GM23248 (cell line): ENCODE results near the gene PLPP3. TPM values are rescaled to one million over a fixed set of nuclear protein-coding genes. Genes with fewer than 3 reads are reported as not detected.

Experiments used
- DNase-seq: peaks from one replicate; pipeline ENCODE4 v3.0.0-alpha.2; 2015
- H2AFZ ChIP-seq: fragments of 200-600 bp; sonication (generic); 2 replicates; pipeline ENCODE4 v1.6.1; 2016; ENCODE audit warnings: antibody characterized with exemption
- H3F3A ChIP-seq: fragments of 200-600 bp; sonication (generic); 2 replicates; pipeline ENCODE4 v1.6.1; 2016; ENCODE audit warnings: mild to moderate bottlenecking, antibody characterized with exemption, mixed run types; ENCODE audit not compliant: insufficient read depth
- H3K27ac ChIP-seq: fragments of 200-600 bp; sonication (generic); 2 replicates; pipeline ENCODE4 v1.5.1; 2016; ENCODE audit warnings: mild to moderate bottlenecking
- H3K27me3 ChIP-seq: fragments of 200-600 bp; sonication (generic); replicated peaks from 2 replicates; pipeline ENCODE4 v1.6.1; 2016; ENCODE audit warnings: mild to moderate bottlenecking; ENCODE audit not compliant: insufficient read depth
- H3K36me3 ChIP-seq: fragments of 200-600 bp; sonication (generic); 2 replicates; pipeline ENCODE4 v1.6.1; 2016; ENCODE audit warnings: low read depth, mild to moderate bottlenecking
- H3K4me1 ChIP-seq: fragments of 200-600 bp; sonication (generic); 2 replicates; pipeline ENCODE4 v1.6.1; 2016; ENCODE audit warnings: mild to moderate bottlenecking; ENCODE audit not compliant: insufficient read depth
- H3K4me2 ChIP-seq: fragments of 200-600 bp; sonication (generic); one replicate; pipeline ENCODE4 v1.6.1; 2016; ENCODE audit warnings: mild to moderate bottlenecking; ENCODE audit not compliant: unreplicated experiment
- H3K4me3 ChIP-seq: fragments of 200-600 bp; sonication (generic); 2 replicates; pipeline ENCODE4 v1.5.1; 2016; ENCODE audit warnings: mild to moderate bottlenecking
- H3K79me2 ChIP-seq: fragments of 200-600 bp; sonication (generic); 2 replicates; pipeline ENCODE4 v1.6.1; 2016; ENCODE audit warnings: mild to moderate bottlenecking; ENCODE audit not compliant: insufficient read depth
- H3K9ac ChIP-seq: fragments of 200-600 bp; sonication (generic); 2 replicates; pipeline ENCODE4 v1.6.1; 2016; ENCODE audit warnings: mild to moderate bottlenecking
- H3K9me2 ChIP-seq: fragments of 200-600 bp; sonication (generic); 2 replicates; pipeline ENCODE4 v1.6.1; 2016; ENCODE audit warnings: mixed run types, mild to moderate bottlenecking, moderate library complexity; ENCODE audit not compliant: insufficient read depth
- H3K9me3 ChIP-seq: fragments of 200-600 bp; sonication (generic); one replicate; pipeline ENCODE4 v1.6.1; 2017; ENCODE audit warnings: low read depth
- H4K20me1 ChIP-seq: fragments of 200-600 bp; sonication (generic); 2 replicates; pipeline ENCODE4 v1.6.0; 2016; ENCODE audit not compliant: insufficient read depth
- EZH2 ChIP-seq: fragments of 200-600 bp; sonication (generic); IDR thresholded peaks from 2 replicates; pipeline ENCODE4 v1.6.1; 2018; ENCODE audit warnings: antibody characterized with exemption, mild to moderate bottlenecking; ENCODE audit not compliant: insufficient read depth, poor library complexity, severe bottlenecking
- EZH2phosphoT487 ChIP-seq: fragments of 200-600 bp; sonication (generic); IDR thresholded peaks from 2 replicates; pipeline ENCODE4 v1.6.1; 2018; ENCODE audit warnings: antibody characterized with exemption, moderate library complexity, mild to moderate bottlenecking, low read depth; ENCODE audit not compliant: insufficient read depth
- WGBS, 2 experiments: methylation state at CpG; one replicate each; pipeline ENCODE4 v1.1.6; 2015 to 2017; ENCODE audit warnings: low lambda C conversion rate in 2 of 2, low coverage in 1 of 2; ENCODE audit errors: missing lambda C conversion rate in 2 of 2; 5-methylcytosine and 5-hydroxymethylcytosine counted together
- in situ Hi-C: fragments of 300-500 bp; cut with MboI; formaldehyde crosslinking; loops from 2 replicates; pipeline ENCODE4 v1.15.0; 2020
- polyA plus RNA-seq: library from polyadenylated mRNA; unstranded; fragments of >200 nt; fragmentation: Nextera tagmentation; extraction: Ambion mirVana; gene quantifications from 2 replicates; pipeline ENCODE4 v1.2.1, GENCODE V29; 2016
- total RNA-seq: library from RNA; depleted of rRNA; stranded (reverse); fragments of >200 nt; shearing (Covaris generic); gene quantifications from 2 replicates; pipeline ENCODE4 v1.2.3, GENCODE V29; 2014

Gene PLPP3
- total and polyA plus RNA-seq, 2 experiments from 2014 or later = 80.1 to 156 TPM

DNA sequence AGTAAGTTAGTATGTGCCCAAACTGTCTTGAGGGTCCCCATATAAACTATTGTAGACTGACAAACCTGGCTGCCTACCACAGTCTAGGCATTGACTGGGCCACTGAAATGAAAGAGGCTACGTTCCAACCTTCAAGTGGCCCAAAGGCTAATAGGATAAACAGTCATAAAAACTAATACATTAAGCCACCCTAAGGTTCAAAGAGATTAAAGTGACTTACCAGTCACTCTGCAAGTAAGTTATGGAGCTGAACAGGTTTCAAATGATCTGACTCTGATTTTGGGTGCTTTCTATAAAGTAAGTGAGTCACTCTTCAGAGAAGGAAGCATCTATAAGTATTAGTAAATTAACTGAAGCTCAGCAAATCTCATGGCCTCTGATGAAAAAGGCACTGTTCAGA lies 38.0 kb downstream of the PLPP3 start:
- TF ChIP-seq EZH2 (no peak), EZH2phosphoT487 (no peak)
- Histone ChIP-seq H3K27me3 (no peaks in the 10 kb centered on the region), H3K9me2 (no peaks in the 10 kb centered on the region), H3K9me3 (no peaks in the 10 kb centered on the region), H3K4me2 (no peak overlapping the region), H2AFZ (no peak overlapping the region), H3F3A (peaks cover 10% of the 10 kb centered on the region; the same call in 1 of the 2 replicates), H3K36me3 (peaks cover 15% of the 10 kb centered on the region; the same call in 1 of the 2 replicates), H3K4me3 (no peak overlapping the region), H3K27ac (no peak overlapping the region), H3K79me2 (peaks cover 100% of the 10 kb centered on the region), H3K9ac (no peak overlapping the region), H3K4me1 (no peaks in the 10 kb centered on the region), H4K20me1 (peaks cover 17% of the 10 kb centered on the region)
- in situ Hi-C loops = no loop called here
- no peak for DNase-seq
- 92 to 100% methylated on average over 1 of the region's 1 CpG for WGBS, 2 experiments

DNA sequence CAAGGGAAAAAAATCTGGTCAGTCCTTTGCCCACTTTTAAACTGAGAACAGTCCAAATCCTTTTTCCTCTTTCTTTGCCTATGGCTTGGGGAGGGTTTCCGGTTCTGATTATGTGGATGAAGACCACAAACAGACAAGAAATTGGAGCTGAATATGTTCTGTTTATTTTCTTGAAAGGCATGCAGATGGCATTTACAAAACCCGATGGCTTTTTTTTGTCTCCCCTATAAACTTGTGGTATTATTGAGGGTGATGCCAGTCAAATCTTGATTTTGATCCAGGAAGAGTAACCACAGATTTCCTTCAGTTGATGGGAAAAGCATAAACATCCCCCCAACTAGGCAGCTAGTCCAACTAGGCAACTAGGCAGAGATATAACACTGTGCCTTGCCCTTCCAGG lies 38.9 kb downstream of the PLPP3 start:
- Histone ChIP-seq H3K79me2 (peaks cover 99% of the 10 kb centered on the region), H3K27ac (no peak overlapping the region), H3K4me1 (no peaks in the 10 kb centered on the region), H3K4me3 (no peak overlapping the region), H3K9me2 (no peaks in the 10 kb centered on the region), H3K4me2 (no peak overlapping the region), H2AFZ (no peak overlapping the region), H3K36me3 (peaks cover 22% of the 10 kb centered on the region; the same call in 1 of the 2 replicates), H3F3A (peaks cover 10% of the 10 kb centered on the region; the same call in 1 of the 2 replicates), H3K9ac (no peak overlapping the region), H4K20me1 (peaks cover 16% of the 10 kb centered on the region), H3K9me3 (no peaks in the 10 kb centered on the region), H3K27me3 (no peaks in the 10 kb centered on the region)
- DNase-seq = no peak
- WGBS, 2 experiments = 33 to 36% methylated on average over 2 of the region's 2 CpGs
- no peak for TF ChIP-seq EZH2phosphoT487
- no peak for TF ChIP-seq EZH2
- in situ Hi-C loops = no loop called here

DNA sequence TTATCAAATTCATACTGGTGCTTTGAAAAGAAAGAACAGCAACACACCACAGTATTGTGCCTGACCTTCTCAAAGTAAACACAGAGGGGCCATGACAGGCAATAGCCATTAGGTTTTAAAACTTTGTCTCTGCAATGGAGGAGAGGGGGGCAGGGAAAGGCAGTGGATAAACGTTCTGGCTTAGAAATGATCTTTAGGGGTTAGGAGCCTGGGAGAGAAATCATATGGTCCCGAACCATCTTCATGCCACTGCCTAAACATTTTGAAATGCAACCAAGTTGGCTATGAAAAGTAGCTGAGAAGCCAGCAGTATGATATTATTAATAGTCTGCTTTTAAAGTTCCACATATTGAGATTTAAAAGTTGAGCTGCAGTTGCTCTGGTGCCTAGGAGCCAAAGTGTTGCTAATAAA lies 39.8 kb downstream of the PLPP3 start:
- no peak overlapping the region for H3K4me3 ChIP-seq
- H3K79me2 ChIP-seq = peaks cover 99% of the 10 kb centered on the region
- no peak overlapping the region for H3K4me2 ChIP-seq
- WGBS, 2 experiments = 21 to 23% methylated on average over 2 of the region's 2 CpGs
- H3F3A ChIP-seq = peaks cover 10% of the 10 kb centered on the region; the same call in 1 of the 2 replicates
- TF ChIP-seq EZH2phosphoT487 (no peak), EZH2 (no peak)
- no peaks in the 10 kb centered on the region for H3K9me3 ChIP-seq
- DNase-seq = no peak
- H3K27me3 ChIP-seq = no peaks in the 10 kb centered on the region
- H3K27ac ChIP-seq = no peak overlapping the region
- no peaks in the 10 kb centered on the region for H3K9me2 ChIP-seq
- H3K36me3 ChIP-seq = peaks cover 30% of the 10 kb centered on the region; the same call in 1 of the 2 replicates
- no peak overlapping the region for H2AFZ ChIP-seq
- no peak overlapping the region for H3K9ac ChIP-seq
- H4K20me1 ChIP-seq = peaks cover 6% of the 10 kb centered on the region
- in situ Hi-C loops = no loop called here
- H3K4me1 ChIP-seq = no peaks in the 10 kb centered on the region

DNA sequence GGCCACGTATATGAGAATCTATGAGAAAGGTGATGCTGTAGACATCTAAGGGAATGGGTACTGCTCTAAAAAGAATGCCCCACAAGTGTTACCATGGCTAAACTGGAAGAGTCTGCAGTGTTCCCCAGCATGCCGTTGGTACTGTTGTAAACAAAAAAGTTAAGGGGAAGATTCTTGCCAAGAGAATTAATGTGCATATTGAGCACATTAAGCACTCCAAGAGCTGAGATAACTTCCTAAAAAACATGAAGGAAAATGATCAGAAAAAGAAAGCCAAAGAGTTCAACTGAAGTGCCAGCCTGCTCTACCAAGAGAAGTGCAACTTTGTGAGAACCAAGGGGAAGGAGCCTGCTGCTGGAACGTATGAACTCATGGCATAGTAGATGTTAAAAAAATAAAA lies 40.8 kb downstream of the PLPP3 start:
- in situ Hi-C loops = no loop called here
- Histone ChIP-seq H4K20me1 (peaks cover 6% of the 10 kb centered on the region), H3K9me2 (no peaks in the 10 kb centered on the region), H3F3A (peaks cover 7% of the 10 kb centered on the region; the same call in 1 of the 2 replicates), H3K79me2 (peaks cover 91% of the 10 kb centered on the region), H3K4me1 (no peaks in the 10 kb centered on the region), H3K9me3 (no peaks in the 10 kb centered on the region), H3K4me2 (no peak overlapping the region), H3K27ac (no peak overlapping the region), H2AFZ (no peak overlapping the region), H3K9ac (no peak overlapping the region), H3K36me3 (peaks cover 36% of the 10 kb centered on the region; the same call in 1 of the 2 replicates), H3K27me3 (no peaks in the 10 kb centered on the region), H3K4me3 (no peak overlapping the region)
- TF ChIP-seq EZH2 (no peak), EZH2phosphoT487 (no peak)
- 47 to 50% methylated on average over 3 of the region's 3 CpGs for WGBS, 2 experiments
- no peak for DNase-seq

DNA sequence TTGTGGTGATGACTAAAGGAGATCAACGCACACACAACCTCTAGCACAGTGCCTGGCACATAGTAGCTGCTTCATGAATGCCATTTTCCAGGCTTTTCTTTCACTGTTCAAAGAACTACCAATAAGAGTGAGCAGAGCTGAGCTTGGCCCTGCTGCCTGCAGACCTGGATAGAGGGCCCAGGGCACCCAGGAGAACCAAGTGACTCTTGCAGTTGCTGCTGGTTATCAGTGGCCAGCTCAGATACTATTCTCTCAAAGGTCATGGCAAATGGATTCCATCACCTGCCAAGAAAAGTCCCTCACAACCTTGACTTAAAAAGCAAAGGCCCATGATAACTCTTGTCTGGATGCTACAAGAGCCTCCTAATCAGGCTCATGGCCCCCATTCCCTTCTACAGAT lies 41.7 kb downstream of the PLPP3 start:
- TF ChIP-seq EZH2phosphoT487 (no peak), EZH2 (no peak)
- 92 to 100% methylated on average over 1 of the region's 1 CpG for WGBS, 2 experiments
- H3K79me2 ChIP-seq = peaks cover 84% of the 10 kb centered on the region
- no peaks in the 10 kb centered on the region for H3K9me3 ChIP-seq
- H3K27me3 ChIP-seq = no peaks in the 10 kb centered on the region
- no peak overlapping the region for H3K4me2 ChIP-seq
- H3K9ac ChIP-seq = no peak overlapping the region
- H3K4me1 ChIP-seq = no peaks in the 10 kb centered on the region
- in situ Hi-C loops = no loop called here
- H3F3A ChIP-seq = no peaks in the 10 kb centered on the region
- peaks cover 36% of the 10 kb centered on the region; the same call in 1 of the 2 replicates for H3K36me3 ChIP-seq
- no peaks in the 10 kb centered on the region for H3K9me2 ChIP-seq
- no peak overlapping the region for H2AFZ ChIP-seq
- peaks cover 6% of the 10 kb centered on the region for H4K20me1 ChIP-seq
- no peak for DNase-seq
- no peak overlapping the region for H3K4me3 ChIP-seq
- H3K27ac ChIP-seq = no peak overlapping the region
